Prostate gland (tissue), 2 donors: ENCODE data around the gene GPR31.

Experiments used
- CTCF ChIP-seq, 4 experiments: fragments of 200-600 bp in 2 of 4; fragments of 450-650 bp in 2 of 4; sonication (generic) in 2 of 4; IDR thresholded peaks; 1 replicate in 3 of 4; 2 replicates in 1 of 4; pipeline ENCODE4 v1.5.1; 2016 to 2019; ENCODE audit warnings: antibody characterized with exemption in 4 of 4, mild to moderate bottlenecking in 2 of 4, moderate library complexity in 2 of 4
- POLR2A ChIP-seq: fragments of 450-650 bp; IDR thresholded peaks from one replicate; pipeline ENCODE4 v1.6.1; 2016; ENCODE audit warnings: antibody characterized with exemption, mild to moderate bottlenecking
- POLR2AphosphoS5 ChIP-seq: sonication (generic); formaldehyde crosslinking; IDR thresholded peaks from one replicate; pipeline ENCODE4 v1.6.1; 2017; ENCODE audit warnings: antibody characterized with exemption

- TF ChIP-seq CTCF (IDR thresholded peaks at IDR 0.05) = no peak
- TF ChIP-seq POLR2AphosphoS5 = no peak
- no peak for TF ChIP-seq POLR2A
Measured at GRCh38 chr6:167120583-167120903, 37.2 kb downstream of the GPR31 start.
